NB4 (cell line): Measurements from ENCODE around the gene PHF2.
A peak's percentile ranks its signal among the peaks of the same experiment; 100 is the strongest.

Experiments used
- DNase-seq: peaks from one replicate; pipeline ENCODE4 v3.0.0; 2010; ENCODE audit warnings: low read depth
- H3K4me3 ChIP-seq: one replicate; pipeline ENCODE4 v1.5.1; 2011; ENCODE audit warnings: mild to moderate bottlenecking, low read depth, low read length, moderate library complexity
- CTCF ChIP-seq: IDR thresholded peaks from one replicate; pipeline ENCODE4 v1.5.1; 2012; ENCODE audit warnings: low read depth, low read length
- MAX ChIP-seq: IDR thresholded peaks from 2 replicates; pipeline ENCODE4 v1.6.1; 2011; ENCODE audit warnings: low read depth, low read length
- MYC ChIP-seq: IDR thresholded peaks from 2 replicates; pipeline ENCODE4 v1.6.1; 2011; ENCODE audit warnings: low read depth, low read length
- POLR2A ChIP-seq: IDR thresholded peaks from 2 replicates; pipeline ENCODE4 v1.6.1; 2011; ENCODE audit warnings: mild to moderate bottlenecking; ENCODE audit not compliant: insufficient read length; ENCODE audit errors: extremely low read depth

PHF2 gene

DNA sequence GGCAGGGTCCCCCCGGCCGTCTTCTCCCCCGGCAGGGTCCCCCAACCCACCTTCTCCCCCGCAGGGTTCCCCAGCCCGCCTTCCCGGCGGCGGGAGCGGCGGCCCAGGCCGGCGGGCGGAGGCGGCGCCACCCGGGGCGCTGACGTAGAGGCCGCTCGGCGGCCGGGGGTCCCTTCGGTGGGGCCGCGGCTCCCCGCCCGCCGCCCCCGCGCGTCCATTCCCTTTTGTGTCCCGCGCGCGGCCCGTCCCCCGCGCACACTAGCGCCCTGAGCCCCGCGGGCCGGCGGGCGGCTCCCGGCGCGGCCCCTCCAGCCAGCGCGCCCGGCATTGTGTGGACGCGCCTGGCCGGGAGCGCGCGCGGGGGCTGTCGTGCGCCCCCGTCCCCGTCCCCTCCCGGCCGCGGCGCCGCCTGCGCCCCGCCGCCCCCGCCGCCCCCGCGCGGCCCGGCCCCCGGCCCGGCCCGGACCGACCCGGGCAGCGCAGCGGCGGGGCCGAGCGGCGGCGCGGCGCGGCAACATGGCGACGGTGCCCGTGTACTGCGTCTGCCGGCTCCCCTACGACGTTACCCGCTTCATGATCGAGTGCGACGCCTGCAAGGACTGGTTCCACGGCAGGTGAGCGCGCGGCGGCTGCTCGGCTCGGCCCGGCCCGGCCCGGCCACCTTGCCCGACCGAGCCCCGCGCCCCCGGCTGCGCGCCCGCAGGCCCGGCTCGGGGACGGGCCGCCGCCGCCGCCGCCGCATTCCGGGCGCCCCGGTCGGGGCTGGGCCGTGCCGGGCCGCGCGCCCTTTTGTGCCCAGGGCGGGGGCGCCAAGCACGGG is at the start of gene PHF2:
Gene PHF2, plus strand, starts transcription at position 327 of the 820 bp plus-strand sequence. Its CDS starts 190 bp downstream, at position 517.
- DNase-seq = peak; percentile 37
- H3K4me3 ChIP-seq = peak within 1 kb of the TSS; percentile 59
- TF ChIP-seq MYC (no peak), MAX (no peak), POLR2A (peak; percentile 13)

DNA sequence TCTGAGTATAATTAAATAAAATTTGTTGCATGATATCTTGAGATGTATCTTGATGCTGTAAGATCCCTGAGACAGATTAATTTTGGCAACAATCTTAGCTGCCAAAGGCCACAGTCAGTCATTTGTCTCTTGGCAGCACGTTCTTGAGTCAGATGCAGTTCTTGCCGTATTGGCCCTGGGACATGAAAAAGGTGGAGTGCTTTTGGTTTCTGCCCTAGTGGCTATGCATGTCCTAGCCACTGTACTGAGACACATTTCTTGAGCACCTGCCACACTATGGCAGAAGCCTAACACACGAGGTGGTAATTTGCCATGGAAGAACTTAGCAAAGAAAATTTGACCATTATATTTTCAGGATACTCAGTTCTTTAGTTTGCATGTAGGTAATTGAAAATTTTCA is 45.0 kb upstream of the PHF2 start:
- H3K4me3 ChIP-seq = no peak overlapping the region
- TF ChIP-seq MAX = no peak
- no peak for TF ChIP-seq POLR2A
- TF ChIP-seq CTCF = no peak
- TF ChIP-seq MYC = no peak
- no peak for DNase-seq

DNA sequence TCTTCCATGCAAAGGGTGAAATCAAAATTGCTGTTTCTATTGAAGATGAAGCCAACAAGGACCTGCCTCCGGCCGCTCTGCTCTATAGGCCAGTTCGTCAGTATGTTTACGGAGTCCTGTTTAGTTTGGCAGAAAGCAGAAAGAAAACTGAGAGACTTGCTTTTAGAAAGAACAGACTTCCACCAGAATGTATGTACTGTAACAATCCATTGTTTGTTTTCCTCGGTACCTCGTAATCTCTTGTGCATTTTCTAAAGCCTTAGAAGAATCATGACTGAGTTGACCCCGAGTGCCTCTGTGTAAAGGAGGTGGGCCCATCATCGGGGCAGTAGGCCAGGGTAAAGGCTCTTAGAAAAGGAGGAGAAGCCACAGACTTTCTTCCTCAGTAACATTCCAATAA is 44.2 kb upstream of the PHF2 start:
- no peak for DNase-seq
- H3K4me3 ChIP-seq = no peak overlapping the region
- TF ChIP-seq MYC (no peak), CTCF (no peak), MAX (no peak), POLR2A (no peak)

DNA sequence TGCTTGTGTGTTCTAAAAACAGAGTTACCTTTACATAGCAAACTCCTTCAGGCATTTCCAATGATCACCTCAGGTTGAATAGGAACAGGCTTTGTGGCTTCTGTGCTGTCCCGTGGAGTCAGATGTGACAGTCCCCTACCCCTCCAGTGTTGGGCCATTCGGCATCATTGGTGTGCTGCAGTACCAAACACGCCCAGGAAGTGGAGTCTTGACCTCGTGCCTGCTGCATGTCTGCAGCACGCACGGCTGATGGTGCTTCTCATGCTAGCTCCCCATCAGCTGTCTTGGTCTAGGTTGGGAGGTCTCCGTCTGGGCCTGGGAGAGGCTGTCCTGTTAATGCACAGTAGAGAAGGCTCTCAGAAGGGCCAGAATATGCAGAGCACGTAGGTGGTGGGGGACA is 42.5 kb upstream of the PHF2 start:
- no peak for TF ChIP-seq MYC
- no peak for TF ChIP-seq CTCF
- no peak for TF ChIP-seq MAX
- TF ChIP-seq POLR2A = no peak
- no peak overlapping the region for H3K4me3 ChIP-seq
- no peak for DNase-seq

DNA sequence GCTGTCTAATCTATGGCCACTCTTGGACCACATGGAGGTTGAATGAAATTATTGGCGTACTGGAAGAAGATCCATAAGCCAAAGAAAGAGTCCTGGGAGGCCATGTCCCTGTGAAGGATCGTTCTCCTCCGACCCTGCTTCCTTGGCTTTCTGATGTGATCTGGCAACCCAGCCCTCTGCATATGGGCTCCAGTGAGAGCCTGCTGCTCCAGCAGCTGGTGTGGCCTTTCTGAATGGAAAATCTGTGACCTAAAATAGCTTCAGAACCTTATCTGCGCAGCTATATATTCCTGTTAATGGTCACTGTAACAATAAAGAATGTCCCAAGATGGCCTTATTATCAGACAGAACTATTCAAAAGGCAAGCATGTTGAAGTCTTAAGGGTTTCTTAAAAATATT is 40.2 kb upstream of the PHF2 start:
- no peak overlapping the region for H3K4me3 ChIP-seq
- TF ChIP-seq POLR2A = no peak
- TF ChIP-seq MYC = no peak
- TF ChIP-seq MAX = no peak
- TF ChIP-seq CTCF = no peak
- DNase-seq = no peak

- DNase-seq = no peak
- H3K4me3 ChIP-seq = no peak overlapping the region
- no peak for TF ChIP-seq MAX
- TF ChIP-seq POLR2A = no peak
- no peak for TF ChIP-seq CTCF
- no peak for TF ChIP-seq MYC
These were observed 39.5 kb upstream of the PHF2 start for GRCh38 chr9:93536874-93537273.
